ENCODE data around the gene PKIG. TPM values are rescaled to one million over a fixed set of nuclear protein-coding genes. Genes with fewer than 3 reads are reported as not detected.
A peak's percentile ranks its signal among the peaks of the same experiment; 100 is the strongest.

Gene PKIG
- total and polyA plus RNA-seq, 4 experiments from 2014 or later = 0.36 to 1.1 (median 0.89) TPM

DNA sequence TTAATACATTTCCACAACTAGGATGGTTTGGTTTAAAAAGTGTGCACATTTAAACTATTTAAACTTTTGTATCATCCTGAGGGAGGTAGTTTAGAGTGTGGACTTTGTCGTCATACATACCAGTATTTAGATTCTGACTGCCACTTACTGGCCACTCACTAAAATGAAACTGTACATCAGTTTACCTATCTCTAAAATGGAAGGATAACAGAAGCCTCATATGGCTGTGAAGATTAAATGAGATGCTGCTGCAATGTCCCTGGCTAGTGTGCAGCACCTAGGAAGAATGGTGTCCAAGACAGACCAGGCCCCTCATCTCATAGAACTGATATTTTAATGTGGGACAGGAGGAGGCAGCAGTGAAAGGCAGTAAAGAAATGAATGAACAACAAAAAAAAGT is 12.0 kb upstream of the PKIG start:
- H3K27me3 Mint-ChIP-seq = no peaks in the 10 kb centered on the region
- Histone ChIP-seq H3K36me3 (ENCODE audit: insufficient read depth, low read length) (no peaks in the 10 kb centered on the region), H3K27me3 (ENCODE audit: insufficient read depth, low read length) (no peaks in the 10 kb centered on the region), H3K4me1 (ENCODE audit: insufficient read depth, low read length) (no peaks in the 10 kb centered on the region), H3K27ac (ENCODE audit: low read depth, low read length) (no peak overlapping the region), H3K4me3 (ENCODE audit: low read length in 2 of 2) (no peak overlapping the region), H3K9me3 (ENCODE audit: control insufficient read depth in 1 of 2, low read length in 2 of 2) (no peaks in the 10 kb centered on the region)
- H3K36me3 Mint-ChIP-seq = no peaks in the 10 kb centered on the region
- no peak overlapping the region for H3K27ac Mint-ChIP-seq
- no peak for DNase-seq
- peaks cover 0 to 3% (median 1%) of the 10 kb centered on the region in 4 donors for H3K4me1 Mint-ChIP-seq
- H3K9me3 Mint-ChIP-seq = no peaks in the 10 kb centered on the region
- H3K4me3 Mint-ChIP-seq = no peak overlapping the region
- intact Hi-C loops (cut with micrococcal nuclease) = no loop called here
- ChIA-PET CTCF (ENCODE audit: partially characterized antibody) (no interaction called here), POLR2A (ENCODE audit: partially characterized antibody) (no interaction called here)

- intact Hi-C loops (cut with micrococcal nuclease) = no loop called here
- CTCF ChIA-PET (ENCODE audit: partially characterized antibody) = no interaction called here
Measured at GRCh38 chr20:44571362-44571988, 10.9 kb upstream of the PKIG start.

GRCh38 chr20:44572551-44573500 is 9.6 kb upstream of the PKIG start:
- POLR2A ChIA-PET (ENCODE audit: partially characterized antibody) = no interaction called here
- no peak overlapping the region for H3K27ac Mint-ChIP-seq
- no peak for DNase-seq
- intact Hi-C loops (cut with micrococcal nuclease) = no loop called here
- H3K4me1 ChIP-seq (ENCODE audit: insufficient read depth, low read length) = no peaks in the 10 kb centered on the region
- no peaks in the 10 kb centered on the region for H3K9me3 ChIP-seq (ENCODE audit: control insufficient read depth in 1 of 2, low read length in 2 of 2)
- no peaks in the 10 kb centered on the region for H3K9me3 Mint-ChIP-seq
- H3K4me3 Mint-ChIP-seq = no peak overlapping the region
- H3K36me3 Mint-ChIP-seq = no peaks in the 10 kb centered on the region
- no peaks in the 10 kb centered on the region for H3K27me3 ChIP-seq (ENCODE audit: insufficient read depth, low read length)
- peaks cover 0 to 4% (median 3%) of the 10 kb centered on the region in 4 donors for H3K4me1 Mint-ChIP-seq
- CTCF ChIA-PET (ENCODE audit: partially characterized antibody) = no interaction called here
- H3K27ac ChIP-seq (ENCODE audit: low read depth, low read length) = no peak overlapping the region
- H3K4me3 ChIP-seq (ENCODE audit: low read length in 2 of 2) = no peak overlapping the region
- H3K36me3 ChIP-seq (ENCODE audit: insufficient read depth, low read length) = no peaks in the 10 kb centered on the region
- H3K27me3 Mint-ChIP-seq = no peaks in the 10 kb centered on the region

More at GRCh38 chr20:44571362-44571988, 10.9 kb upstream of the PKIG start:
- POLR2A ChIA-PET (ENCODE audit: partially characterized antibody) = no interaction called here
- Mint-ChIP-seq H3K27me3 (no peaks in the 10 kb centered on the region), H3K36me3 (no peaks in the 10 kb centered on the region), H3K4me1 (peaks cover 0 to 4% (median 3%) of the 10 kb centered on the region in 4 donors), H3K9me3 (no peaks in the 10 kb centered on the region), H3K4me3 (no peak overlapping the region), H3K27ac (no peak overlapping the region)
- Histone ChIP-seq H3K27me3 (ENCODE audit: insufficient read depth, low read length) (no peaks in the 10 kb centered on the region), H3K36me3 (ENCODE audit: insufficient read depth, low read length) (no peaks in the 10 kb centered on the region), H3K4me1 (ENCODE audit: insufficient read depth, low read length) (no peaks in the 10 kb centered on the region), H3K4me3 (ENCODE audit: low read length in 2 of 2) (no peak overlapping the region), H3K9me3 (ENCODE audit: control insufficient read depth in 1 of 2, low read length in 2 of 2) (no peaks in the 10 kb centered on the region), H3K27ac (ENCODE audit: low read depth, low read length) (no peak overlapping the region)
- no peak for DNase-seq

- no peak overlapping the region for H3K4me3 ChIP-seq (ENCODE audit: low read length in 2 of 2)
- no peaks in the 10 kb centered on the region for H3K9me3 ChIP-seq (ENCODE audit: control insufficient read depth in 1 of 2, low read length in 2 of 2)
- Mint-ChIP-seq H3K36me3 (no peaks in the 10 kb centered on the region), H3K27me3 (no peaks in the 10 kb centered on the region), H3K4me1 (peaks cover 0 to 4% (median 3%) of the 10 kb centered on the region in 4 donors), H3K27ac (no peak overlapping the region), H3K4me3 (no peak overlapping the region), H3K9me3 (no peaks in the 10 kb centered on the region)
- H3K27ac ChIP-seq (ENCODE audit: low read depth, low read length) = no peak overlapping the region
- no peaks in the 10 kb centered on the region for H3K36me3 ChIP-seq (ENCODE audit: insufficient read depth, low read length)
- ChIA-PET CTCF (ENCODE audit: partially characterized antibody) (no interaction called here), POLR2A (ENCODE audit: partially characterized antibody) (no interaction called here)
- intact Hi-C loops (cut with micrococcal nuclease) = no loop called here
- no peaks in the 10 kb centered on the region for H3K27me3 ChIP-seq (ENCODE audit: insufficient read depth, low read length)
- DNase-seq = no peak
- H3K4me1 ChIP-seq (ENCODE audit: insufficient read depth, low read length) = no peaks in the 10 kb centered on the region
Measured at GRCh38 chr20:44573501-44573869, 8.9 kb upstream of the PKIG start.

DNA sequence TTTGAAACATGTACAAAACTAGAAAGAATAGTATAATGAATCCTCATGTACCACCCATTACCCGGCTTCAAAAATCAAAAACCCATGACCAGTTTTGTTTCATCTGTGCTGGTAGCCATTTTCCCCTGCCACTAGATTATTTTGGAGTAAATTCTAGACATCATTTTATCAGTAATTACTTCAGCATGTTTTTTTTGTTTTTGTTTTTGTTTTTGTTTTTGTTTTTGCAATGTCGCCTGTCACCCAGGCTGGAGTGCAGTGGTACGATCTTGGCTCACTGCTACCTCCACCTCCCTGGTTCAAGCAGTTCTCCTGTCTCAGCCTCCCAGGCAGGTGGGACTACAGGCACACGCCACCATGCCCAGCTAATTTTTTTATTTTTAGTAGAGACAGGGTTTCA is 8.0 kb upstream of the PKIG start:
- H3K4me3 Mint-ChIP-seq = no peak overlapping the region

GRCh38 chr20:44576297-44576696 is 6.1 kb upstream of the PKIG start:
- H3K4me1 ChIP-seq (ENCODE audit: insufficient read depth, low read length) = no peaks in the 10 kb centered on the region
- H3K4me3 ChIP-seq (ENCODE audit: low read length in 2 of 2) = no peak overlapping the region
- intact Hi-C loops (cut with micrococcal nuclease) = no loop called here
- no peak for DNase-seq
- Mint-ChIP-seq H3K4me1 (peaks cover 0 to 9% (median 4%) of the 10 kb centered on the region in 4 donors), H3K9me3 (no peaks in the 10 kb centered on the region), H3K27ac (peak overlapping the region in 1 of 7 donors; percentile 22), H3K36me3 (no peaks in the 10 kb centered on the region), H3K4me3 (no peak overlapping the region), H3K27me3 (no peaks in the 10 kb centered on the region)
- no peaks in the 10 kb centered on the region for H3K36me3 ChIP-seq (ENCODE audit: insufficient read depth, low read length)
- ChIA-PET CTCF (ENCODE audit: partially characterized antibody) (no interaction called here), POLR2A (ENCODE audit: partially characterized antibody) (no interaction called here)
- no peaks in the 10 kb centered on the region for H3K9me3 ChIP-seq (ENCODE audit: control insufficient read depth in 1 of 2, low read length in 2 of 2)
- H3K27ac ChIP-seq (ENCODE audit: low read depth, low read length) = no peak overlapping the region
- no peaks in the 10 kb centered on the region for H3K27me3 ChIP-seq (ENCODE audit: insufficient read depth, low read length)

More for the DNA sequence above, 8.0 kb upstream of the PKIG start:
- no peaks in the 10 kb centered on the region for H3K9me3 ChIP-seq (ENCODE audit: control insufficient read depth in 1 of 2, low read length in 2 of 2)
- intact Hi-C loops (cut with micrococcal nuclease) = no loop called here
- H3K4me3 ChIP-seq (ENCODE audit: low read length in 2 of 2) = no peak overlapping the region
- H3K27me3 Mint-ChIP-seq = no peaks in the 10 kb centered on the region
- H3K4me1 Mint-ChIP-seq = peaks cover 0 to 4% (median 3%) of the 10 kb centered on the region in 4 donors
- CTCF ChIA-PET (ENCODE audit: partially characterized antibody) = no interaction called here
- H3K4me1 ChIP-seq (ENCODE audit: insufficient read depth, low read length) = no peaks in the 10 kb centered on the region
- H3K27me3 ChIP-seq (ENCODE audit: insufficient read depth, low read length) = no peaks in the 10 kb centered on the region
- POLR2A ChIA-PET (ENCODE audit: partially characterized antibody) = no interaction called here
- H3K9me3 Mint-ChIP-seq = no peaks in the 10 kb centered on the region
- no peak overlapping the region for H3K27ac ChIP-seq (ENCODE audit: low read depth, low read length)
- no peaks in the 10 kb centered on the region for H3K36me3 Mint-ChIP-seq
- peak overlapping the region in 1 of 7 donors; percentile 48 for H3K27ac Mint-ChIP-seq
- H3K36me3 ChIP-seq (ENCODE audit: insufficient read depth, low read length) = no peaks in the 10 kb centered on the region
- no peak for DNase-seq

- H3K27ac ChIP-seq (ENCODE audit: low read depth, low read length) = no peak overlapping the region
Measured at GRCh38 chr20:44579313-44580081, 2.9 kb upstream of the PKIG start.

More at GRCh38 chr20:44579313-44580081, 2.9 kb upstream of the PKIG start:
- H3K27me3 Mint-ChIP-seq = no peaks in the 10 kb centered on the region
- H3K4me1 Mint-ChIP-seq = peaks cover 0 to 11% (median 3%) of the 10 kb centered on the region in 4 donors
- ChIA-PET POLR2A (ENCODE audit: partially characterized antibody) (interaction anchor here (0.6 kb wide), 1 partner anchor 23 kb away, joined by 3 read pairs; no protein-coding TSS in a partner anchor), CTCF (ENCODE audit: partially characterized antibody) (no interaction called here)
- no peak overlapping the region for H3K27ac Mint-ChIP-seq
- no peaks in the 10 kb centered on the region for H3K4me1 ChIP-seq (ENCODE audit: insufficient read depth, low read length)
- no peak overlapping the region for H3K4me3 ChIP-seq (ENCODE audit: low read length in 2 of 2)
- no peaks in the 10 kb centered on the region for H3K36me3 Mint-ChIP-seq
- H3K9me3 Mint-ChIP-seq = no peaks in the 10 kb centered on the region
- intact Hi-C loops (cut with micrococcal nuclease) = no loop called here
- no peak for DNase-seq
- H3K36me3 ChIP-seq (ENCODE audit: insufficient read depth, low read length) = no peaks in the 10 kb centered on the region
- no peaks in the 10 kb centered on the region for H3K9me3 ChIP-seq (ENCODE audit: control insufficient read depth in 1 of 2, low read length in 2 of 2)
- no peaks in the 10 kb centered on the region for H3K27me3 ChIP-seq (ENCODE audit: insufficient read depth, low read length)
- H3K4me3 Mint-ChIP-seq = no peak overlapping the region

Data from CD4-positive, alpha-beta memory T cell (primary cell).